Activated effector memory CD4-positive, alpha-beta T cell treated with anti-CD3 and anti-CD28 coated beads, Interleukin-2, amount 50 U/mL, for 16 hours (primary cell): ENCODE results near the gene ARHGAP29.

Source experiments
- DNase-seq: peaks from one replicate; pipeline ENCODE4 v3.0.0-alpha.2; 2020

Gene ARHGAP29

DNA sequence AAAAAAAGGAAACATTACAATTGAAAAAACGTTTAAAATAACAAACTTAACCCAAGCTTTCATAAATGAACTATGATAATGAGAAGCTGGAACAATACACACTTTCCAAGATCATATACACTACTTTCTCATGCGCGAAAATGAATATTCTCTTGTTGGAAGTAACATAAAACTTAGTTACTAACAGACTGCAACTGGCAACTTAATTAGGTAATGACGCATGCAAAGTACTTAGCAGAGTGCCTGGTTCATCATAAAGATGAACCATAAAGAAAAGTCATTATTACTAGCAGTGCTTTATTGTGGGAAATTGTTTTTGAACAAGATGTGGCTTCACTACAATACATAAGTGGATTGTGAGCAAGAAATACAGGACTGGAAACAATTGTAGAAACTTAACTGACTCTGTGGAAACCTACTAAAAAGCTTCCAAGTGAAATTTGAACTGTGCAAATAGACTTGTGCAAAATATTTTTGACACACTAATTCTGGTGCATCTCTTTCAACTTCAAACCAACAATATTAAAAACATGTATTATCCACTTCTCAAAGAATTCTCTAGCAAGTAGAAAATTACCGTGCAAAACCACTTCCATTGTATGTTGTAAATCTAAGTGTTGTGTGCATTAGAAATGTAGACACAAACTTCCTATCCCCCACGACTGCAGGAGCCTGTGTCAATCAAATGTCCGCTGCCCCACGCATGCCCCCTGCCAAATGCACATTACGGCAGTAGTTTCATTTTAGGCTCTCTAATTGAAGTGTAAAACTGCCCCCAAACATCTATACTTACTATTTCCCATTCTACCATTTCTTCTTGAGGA, 2.0 kb downstream of the ARHGAP29 start:
- DNase-seq: no peak

DNA sequence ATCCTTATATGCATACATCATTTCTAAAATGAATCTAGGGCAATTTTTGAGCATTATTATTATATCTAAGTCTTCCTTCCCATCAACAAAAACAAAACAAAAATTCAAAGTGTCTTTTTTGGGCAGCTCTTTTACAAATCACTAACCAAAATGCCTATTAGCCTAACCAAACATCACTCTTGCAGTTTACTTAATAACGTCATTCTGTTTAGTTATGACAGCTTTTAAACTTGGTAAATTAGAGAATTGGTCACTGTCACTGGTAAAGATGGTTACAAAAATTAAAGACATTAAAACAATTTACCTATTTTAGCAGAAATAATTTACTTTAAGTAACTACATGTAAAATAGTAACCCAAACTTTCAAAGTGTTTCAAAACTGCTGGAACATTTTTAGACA, 2.8 kb downstream of the ARHGAP29 start:
- no peak for DNase-seq

DNA sequence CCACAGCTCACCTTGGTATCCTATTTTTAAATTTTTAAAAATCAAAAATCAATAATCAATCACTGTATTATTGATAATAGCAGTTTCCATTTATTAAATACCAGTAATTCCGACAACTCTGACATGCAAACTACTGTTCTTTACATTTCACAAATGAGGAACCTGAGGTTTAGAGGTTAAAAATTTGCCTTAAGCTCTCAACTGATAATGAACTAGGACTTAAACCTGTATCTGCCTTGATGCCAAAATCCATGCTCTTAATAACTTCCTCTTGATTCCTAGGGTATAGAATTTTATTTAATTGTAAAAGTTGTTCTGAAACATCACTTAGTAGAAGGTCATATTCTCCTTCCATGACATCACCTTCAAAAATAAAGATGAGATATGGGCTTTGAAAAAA, 5.6 kb downstream of the ARHGAP29 start:
- DNase-seq: no peak

DNA sequence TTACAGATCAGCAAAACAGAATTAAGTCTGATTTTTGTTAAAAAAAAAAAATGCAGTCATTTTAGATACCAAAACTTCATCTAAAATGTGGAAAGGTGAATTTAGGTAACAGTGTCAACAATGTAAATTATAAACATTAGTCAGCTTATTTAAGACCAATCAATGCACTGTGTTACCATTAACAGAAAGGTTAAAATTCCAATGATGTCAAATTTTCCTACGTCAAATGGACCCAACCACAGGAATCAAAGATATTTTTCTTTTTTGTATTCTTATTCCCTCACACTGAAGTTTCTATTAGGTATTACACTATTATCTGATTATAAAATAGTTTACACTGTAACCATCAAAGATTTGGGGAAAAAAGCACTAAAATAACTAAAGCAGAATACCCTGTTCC, 6.5 kb downstream of the ARHGAP29 start:
- no peak for DNase-seq

DNA sequence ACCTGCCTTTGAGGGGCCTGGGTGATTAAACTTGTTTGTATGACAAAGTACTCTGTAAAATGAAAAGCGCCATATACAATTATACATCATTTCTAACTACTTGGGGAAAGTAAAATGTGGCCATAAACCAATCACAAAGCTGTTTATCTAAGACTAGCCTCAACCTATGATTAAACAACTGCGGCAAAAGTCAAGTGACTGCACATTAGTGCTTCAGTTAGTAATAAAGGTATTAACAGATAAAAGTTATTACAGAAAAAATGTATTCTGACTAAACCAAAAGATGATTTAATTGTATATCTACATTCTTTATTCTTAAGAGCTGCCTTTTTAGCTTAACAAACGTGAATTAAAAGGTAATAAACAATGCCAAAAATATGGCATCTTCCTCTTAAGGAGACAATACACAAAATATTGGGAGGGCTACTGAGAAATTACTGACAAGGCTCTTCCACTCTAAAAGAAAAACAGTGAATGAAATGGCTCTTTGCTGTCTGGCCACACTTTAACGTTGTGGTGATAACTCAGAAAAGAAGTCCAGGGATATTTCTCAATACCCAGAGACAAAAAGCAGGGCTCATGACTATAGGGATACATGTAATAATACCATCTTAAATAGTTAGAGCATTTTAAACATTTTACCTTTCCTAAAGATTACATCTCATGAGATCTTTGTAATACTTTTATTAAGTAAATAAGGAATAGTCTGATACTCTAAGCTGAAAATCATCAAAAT, 8.6 kb downstream of the ARHGAP29 start:
- DNase-seq: no peak

DNA sequence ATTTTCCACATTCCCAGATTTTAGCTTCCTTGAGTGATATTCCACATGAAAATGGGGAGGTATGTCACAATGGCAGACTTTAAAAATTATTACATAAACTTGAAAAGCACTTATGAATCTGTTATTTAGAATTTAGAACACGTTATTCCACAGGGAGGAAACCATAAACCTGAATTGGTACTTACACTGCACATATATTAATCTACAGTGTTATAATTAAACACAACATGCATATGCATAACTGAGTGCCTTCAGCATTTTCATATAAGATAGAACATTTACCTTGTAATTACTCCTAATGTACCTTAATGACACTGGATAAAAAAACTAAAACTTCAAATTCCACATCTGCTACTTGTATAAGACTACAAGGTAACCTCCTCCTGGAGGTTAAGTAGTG, 9.8 kb downstream of the ARHGAP29 start:
- no peak for DNase-seq

DNA sequence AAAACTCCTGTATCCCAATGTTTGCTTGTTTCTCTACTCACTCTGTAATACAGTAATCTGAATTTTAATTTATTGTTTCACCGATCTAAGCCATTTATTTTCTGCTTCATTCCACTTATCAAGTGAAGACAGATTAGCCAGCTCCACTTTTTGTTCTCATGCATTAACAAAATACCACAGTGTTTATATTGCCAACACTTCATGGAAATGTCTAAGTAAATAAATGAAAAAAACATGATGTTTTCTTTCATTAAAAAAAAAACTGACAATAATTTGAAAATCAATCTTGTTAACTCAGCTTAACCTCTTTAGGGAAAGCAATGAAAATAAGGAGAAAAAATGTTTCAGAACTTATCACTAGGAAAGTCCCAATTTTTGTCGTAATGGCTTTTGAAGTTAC, 11.5 kb downstream of the ARHGAP29 start:
- DNase-seq: no peak

DNA sequence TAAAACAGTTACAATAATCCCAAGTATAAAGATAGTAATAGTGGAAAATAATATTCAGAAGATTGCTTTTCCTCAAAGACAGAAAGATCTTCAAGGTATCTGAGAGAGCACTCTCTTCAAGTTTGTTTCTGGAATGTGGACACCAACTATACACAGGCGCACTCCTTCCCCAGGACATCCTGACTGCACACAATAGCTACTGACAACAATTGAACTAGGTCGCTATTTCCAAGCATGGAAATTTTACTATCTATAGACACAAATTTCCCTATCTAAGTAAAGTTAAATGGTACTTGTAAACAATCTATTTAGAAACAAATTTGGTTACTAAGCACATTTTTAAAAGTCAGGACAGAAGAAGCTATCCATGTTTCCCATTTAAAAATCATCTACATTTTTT, 19.1 kb downstream of the ARHGAP29 start:
- no peak for DNase-seq

DNA sequence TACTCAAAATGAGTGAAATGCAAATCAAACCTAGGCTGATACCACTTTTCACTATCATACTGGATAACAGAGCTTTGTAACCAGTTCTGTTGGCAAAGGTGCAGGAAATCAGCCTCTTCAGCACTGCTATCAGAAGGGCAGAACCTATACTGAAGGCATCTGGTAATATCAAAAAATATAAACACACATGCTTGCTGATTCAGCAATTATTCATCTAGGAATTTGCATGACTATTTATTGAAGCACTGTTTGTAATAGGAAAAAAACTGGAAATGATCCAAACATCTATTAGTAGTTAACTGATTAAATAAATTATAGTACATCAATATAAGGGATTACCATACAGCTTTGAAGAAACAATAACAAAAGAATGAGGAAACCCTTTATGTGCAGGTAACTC, 21.4 kb downstream of the ARHGAP29 start:
- no peak for DNase-seq

DNA sequence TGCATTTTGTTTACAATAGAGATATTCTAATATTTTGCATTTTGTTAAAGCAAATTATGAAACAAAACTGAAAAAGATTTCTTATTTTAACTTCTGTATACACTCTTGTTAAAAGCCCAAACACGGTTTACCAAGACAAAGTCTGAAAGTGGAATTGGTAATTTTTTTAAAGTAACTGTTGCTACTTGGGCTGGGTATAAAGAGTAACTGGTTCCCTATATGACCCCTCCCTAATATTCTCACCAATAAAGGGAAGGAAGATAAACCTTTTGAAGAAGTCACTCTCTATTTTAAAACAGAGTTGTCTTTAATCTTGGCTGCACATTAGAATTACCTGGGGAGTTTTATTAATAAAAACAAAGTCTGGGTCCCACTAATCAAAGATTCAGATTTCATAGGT, 27.4 kb downstream of the ARHGAP29 start:
- no peak for DNase-seq

DNA sequence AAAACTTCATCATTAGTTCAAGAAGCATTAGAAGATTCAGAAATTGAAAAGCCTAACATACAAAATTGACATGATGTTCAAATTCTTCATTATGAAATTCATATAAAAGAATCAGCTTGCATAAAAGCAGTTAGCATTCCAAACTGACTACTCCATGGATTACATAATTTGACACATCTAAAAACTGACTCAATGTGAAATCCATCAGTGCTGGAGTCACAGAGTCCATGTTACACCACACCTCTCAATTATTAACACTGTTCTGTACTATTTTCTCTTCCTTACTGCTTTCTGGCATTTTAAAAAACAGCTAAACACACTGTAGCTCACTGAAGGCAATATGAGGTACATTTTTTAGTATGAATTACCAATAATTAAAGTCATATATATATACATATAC, 28.0 kb downstream of the ARHGAP29 start:
- no peak for DNase-seq

DNA sequence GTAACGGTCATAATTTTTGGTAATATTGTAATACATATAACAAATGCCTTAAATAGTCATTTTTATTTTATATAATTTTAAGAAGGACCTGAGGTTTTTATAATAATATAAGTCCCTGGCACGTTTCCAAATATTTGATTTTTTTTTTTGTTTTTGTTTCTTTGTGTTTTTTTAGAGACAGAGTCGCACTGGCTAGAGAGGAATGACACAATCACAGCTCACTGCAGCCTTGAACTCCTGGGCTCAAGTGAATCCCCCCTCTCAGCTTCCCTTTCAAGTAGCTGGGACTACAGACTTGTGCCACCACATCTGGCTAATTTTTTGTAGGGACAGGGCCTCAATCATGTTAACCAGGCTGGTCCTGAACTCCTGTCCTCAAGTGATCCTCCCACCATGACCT, 29.7 kb downstream of the ARHGAP29 start:
- DNase-seq: no peak

DNA sequence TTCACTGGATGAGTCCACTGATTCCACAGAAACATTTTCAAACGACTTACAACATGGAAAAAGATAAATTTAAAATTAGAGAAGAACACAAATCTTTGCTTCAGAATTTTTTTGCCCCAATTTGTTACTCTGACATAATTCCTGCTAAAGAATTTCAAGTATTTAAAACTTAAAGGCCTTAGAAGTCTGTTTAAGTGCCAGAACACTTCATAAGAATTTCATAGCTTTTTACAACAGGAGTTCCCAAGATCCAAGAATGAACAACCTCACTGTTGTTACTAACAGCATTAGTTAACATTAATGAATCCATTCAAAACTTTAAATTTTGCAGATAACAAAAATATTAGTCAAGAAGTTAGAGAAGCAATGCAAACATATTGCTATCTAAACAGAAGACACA, 31.7 kb downstream of the ARHGAP29 start:
- DNase-seq: no peak

DNA sequence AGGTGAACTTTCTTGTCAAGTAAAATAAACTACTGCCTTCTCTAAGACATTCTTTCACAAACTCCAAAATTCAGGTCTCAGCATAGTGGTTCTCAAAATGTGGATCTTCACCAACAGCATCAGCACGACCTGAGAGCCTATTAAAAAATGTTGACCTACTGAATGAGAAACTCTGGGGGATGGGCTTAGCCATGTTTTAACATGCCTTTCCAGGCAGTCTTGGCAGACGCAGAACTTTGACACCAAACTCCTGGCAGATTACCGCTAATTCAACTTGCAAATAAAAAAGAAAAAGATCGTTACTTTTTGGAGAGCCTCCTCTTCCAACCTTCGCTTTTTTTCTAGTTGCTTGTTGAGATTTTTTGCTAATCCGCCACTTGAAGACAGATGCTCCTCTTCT, 35.1 kb downstream of the ARHGAP29 start:
- DNase-seq: no peak

DNA sequence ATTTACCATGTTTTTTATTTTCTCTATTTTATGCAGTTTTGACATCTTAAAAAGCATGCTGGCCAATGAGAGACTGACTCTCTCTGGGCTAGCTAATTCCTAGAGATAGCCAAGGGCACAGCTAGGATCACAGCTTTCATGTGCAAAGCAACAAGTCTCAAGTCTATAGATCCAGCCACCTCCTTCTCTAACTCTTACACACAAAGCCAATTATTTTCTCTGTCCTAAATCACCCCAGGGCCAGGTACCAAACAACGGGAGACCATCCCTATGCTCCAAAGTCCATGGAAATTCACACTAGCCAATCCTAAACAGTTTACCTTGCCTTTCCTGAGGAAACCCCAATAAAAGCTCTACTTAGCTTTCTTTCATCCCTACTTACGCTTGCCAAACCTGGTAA, 38.0 kb downstream of the ARHGAP29 start:
- no peak for DNase-seq

DNA sequence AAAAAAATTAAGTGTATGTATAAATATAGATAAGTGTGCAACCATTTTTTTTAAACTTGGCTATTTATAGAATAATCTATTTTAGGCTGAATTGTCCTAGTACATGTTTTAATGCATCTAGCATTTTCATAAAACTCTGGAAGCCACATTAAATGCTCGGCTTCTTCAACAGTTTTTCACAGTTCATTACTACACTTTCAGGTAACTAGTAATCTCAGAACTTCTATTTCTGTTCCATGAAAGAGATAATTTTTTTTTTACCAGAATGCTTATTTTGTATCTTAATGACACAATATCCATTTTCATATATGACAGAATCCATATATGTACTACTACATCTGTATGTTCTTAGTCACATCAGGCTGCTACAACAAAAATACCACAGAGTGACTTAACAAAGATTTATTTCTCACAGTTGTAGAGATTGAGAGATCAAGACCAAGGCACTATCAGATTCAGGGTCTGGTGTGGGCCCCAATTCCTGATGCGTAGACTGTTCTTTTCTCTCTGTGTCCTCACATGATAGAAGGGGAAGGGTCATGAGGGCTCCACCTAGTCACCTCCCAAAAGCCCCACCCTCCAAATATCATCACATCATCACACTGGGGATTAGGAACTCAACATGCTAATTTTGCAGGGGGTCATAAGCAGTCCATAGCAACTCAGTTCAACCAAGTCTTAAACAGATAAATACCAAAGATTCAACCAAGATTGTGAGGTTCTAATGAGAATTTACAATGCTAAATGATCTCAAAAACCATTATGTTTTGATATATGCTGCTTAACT, 43.1 kb downstream of the ARHGAP29 start:
- no peak for DNase-seq

DNA sequence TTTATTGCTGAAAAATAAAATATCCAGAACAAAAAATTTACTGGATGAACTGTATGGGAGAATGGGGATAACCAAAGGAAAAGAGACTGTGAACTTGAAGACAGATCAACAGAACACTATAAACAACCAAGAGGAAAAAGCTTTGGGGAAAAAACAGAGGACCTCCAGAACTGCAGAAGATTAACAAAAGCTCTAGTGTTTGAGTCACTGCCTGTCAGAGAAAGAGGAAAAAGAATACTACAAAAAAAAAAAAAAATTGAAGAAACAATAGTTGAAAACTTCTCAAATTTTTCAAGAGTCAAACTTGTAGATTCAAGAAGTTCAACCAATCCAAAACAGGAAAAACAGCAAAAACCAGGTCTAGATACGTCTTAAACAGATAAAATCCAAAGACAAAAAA, 44.3 kb downstream of the ARHGAP29 start:
- no peak for DNase-seq

DNA sequence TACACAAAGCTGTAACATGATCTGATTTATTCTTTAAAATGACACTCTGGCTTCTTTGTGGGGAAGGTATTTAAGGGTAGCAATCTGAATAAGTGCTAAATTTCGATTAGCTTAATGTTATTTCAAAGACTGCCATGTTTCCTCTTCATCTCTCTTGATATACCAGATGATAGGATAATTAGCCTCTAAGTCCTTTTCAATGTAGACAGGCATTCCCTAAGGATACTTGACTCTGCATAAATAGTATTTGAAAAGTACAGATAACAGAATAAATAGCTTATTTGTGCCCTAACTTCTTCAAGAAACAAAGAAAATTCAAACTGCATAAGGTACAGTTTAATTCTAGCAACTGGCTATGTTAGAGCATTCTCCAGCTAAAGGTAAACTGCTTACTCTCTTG, 46.2 kb downstream of the ARHGAP29 start:
- DNase-seq: no peak

DNA sequence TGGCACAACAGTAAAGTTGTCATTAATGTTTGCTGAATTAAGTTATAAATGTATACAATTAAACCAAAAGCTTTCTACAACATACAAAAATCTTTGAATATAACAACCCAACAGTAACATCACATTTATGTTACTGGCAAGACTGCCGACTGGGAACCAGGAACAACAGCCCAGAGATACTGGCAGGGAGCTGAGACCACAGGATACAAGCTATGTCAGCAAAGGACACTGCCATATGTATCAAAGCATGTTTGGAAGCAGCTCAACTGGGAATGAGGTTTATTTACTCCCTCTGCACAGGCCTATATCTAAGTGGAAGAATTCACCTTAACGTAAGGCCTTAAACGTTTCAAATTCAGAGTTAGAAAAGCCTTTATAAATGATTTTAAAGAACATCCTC, 50.4 kb downstream of the ARHGAP29 start:
- no peak for DNase-seq

DNA sequence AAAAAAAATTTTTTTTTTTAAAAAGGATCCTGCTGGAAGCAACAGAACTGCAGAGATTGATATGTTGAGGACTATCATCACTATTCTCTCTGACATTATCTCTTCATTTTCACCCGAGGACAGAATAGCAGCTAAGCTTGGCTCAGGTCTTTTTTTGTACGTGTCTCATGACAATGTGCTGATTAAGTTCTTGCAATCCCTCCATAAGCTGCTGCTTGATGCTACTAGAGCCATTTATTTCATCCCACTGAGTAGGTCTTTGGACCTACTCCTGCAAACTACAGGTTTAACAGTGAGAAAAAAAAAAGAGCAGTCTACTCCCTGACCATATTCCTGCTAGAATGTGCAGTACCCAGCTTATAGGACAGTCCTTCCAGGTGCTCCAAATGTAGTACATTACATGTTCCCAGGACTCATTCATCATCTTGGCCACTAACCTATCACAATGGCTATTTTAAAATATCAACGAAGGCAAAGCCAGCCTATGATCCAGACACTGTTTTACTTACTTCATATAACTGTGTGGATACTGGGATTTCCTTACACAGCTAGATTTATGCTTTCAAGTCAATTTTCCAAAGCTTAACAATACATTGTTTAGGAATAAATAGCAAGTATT, 54.1 kb downstream of the ARHGAP29 start:
- DNase-seq: no peak

DNA sequence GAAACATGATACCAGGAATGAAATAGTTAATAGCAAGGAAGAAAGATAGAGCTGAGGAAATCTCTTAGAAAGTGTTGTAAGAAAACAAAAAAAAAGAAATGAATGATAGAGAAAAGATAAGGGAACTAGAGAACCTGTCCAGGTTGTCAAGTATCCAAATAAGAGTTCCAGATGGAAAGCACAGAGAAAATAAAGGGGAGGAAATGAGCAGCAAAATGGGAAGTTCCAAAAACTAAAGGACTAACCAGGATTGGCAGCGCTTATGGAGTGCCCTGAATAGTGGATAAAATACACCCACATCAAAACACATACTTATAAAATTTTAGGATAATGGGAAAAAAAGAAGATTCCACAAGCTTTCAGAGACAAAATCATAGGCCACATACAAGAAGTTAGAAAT, 55.2 kb downstream of the ARHGAP29 start:
- DNase-seq: no peak

DNA sequence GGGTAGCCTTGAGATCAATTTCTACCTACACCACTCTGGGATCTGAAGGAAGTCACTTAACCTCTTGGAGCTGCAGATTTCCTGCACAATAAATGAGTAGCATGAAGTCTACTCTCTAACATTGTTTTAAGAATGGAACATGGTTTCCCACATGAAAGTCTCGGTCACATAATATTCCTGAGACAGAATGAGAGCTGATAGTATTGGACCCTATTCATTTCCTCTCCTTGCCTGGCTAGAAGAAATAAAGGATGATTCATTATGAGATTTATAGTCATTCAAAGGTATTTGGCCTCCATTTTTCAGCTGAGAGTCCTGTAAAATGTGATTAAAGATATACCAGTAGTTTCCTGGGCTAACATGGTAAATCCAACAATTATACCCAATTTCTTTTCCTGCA, 56.7 kb downstream of the ARHGAP29 start:
- DNase-seq: no peak

DNA sequence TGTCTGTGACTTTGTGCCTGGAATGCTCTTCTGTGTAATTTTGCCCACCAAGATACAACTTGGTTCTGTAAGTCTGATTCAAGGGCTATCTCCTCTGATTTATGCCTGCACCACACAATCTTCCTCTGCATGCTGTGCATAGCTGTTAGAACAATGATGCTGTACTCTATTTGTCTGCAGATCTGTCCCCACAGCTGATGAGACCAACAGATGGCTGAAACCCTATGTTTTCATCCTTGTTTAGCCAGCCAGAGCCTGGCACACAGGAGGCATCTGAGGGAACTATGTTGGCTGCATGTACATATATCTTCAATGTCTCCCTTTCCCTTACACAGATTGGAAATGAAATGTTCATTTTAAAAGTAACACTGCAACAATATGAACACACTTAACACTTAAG, 58.5 kb downstream of the ARHGAP29 start:
- DNase-seq: no peak
